NCI-H146 treated with DMSO at 0.1 percent for 48 hours (cell line): Measurements from ENCODE around the gene DTYMK.
"Not testable (repeated sequence)": the region's sequence is repeated elsewhere in the genome, so short reads cannot be mapped to it uniquely, and the experiment has no call there.

Source experiments
- DNase-seq: peaks from one replicate; lab custom pipeline; 2025; ENCODE audit not compliant: unreplicated experiment; lab: John Stamatoyannopoulos, UW

The DTYMK gene

DNA sequence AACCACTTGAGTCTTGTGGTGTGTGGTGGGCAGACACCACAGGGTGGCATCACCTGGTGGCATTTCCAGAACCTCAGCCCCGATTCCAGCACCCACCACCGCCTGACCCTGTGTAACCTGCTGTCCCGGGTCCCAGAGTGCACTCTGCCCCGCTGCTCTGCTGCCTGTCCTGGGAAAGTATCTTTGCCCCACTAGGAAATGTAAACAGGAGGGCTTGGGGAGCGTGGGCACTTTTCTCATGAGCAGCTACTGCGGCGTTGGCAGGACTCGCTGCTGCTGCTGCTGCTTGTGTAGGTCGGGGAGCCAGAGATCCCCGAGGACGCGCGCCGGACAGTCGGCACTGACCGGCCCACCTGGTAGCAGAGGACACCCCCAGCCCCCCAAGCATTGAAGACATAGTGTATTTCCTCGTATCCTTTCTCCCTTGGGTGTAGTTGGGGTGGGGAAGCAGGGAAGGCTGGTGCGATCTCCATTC lies 13.4 kb downstream of the DTYMK start:
- DNase-seq, result no peak

DNA sequence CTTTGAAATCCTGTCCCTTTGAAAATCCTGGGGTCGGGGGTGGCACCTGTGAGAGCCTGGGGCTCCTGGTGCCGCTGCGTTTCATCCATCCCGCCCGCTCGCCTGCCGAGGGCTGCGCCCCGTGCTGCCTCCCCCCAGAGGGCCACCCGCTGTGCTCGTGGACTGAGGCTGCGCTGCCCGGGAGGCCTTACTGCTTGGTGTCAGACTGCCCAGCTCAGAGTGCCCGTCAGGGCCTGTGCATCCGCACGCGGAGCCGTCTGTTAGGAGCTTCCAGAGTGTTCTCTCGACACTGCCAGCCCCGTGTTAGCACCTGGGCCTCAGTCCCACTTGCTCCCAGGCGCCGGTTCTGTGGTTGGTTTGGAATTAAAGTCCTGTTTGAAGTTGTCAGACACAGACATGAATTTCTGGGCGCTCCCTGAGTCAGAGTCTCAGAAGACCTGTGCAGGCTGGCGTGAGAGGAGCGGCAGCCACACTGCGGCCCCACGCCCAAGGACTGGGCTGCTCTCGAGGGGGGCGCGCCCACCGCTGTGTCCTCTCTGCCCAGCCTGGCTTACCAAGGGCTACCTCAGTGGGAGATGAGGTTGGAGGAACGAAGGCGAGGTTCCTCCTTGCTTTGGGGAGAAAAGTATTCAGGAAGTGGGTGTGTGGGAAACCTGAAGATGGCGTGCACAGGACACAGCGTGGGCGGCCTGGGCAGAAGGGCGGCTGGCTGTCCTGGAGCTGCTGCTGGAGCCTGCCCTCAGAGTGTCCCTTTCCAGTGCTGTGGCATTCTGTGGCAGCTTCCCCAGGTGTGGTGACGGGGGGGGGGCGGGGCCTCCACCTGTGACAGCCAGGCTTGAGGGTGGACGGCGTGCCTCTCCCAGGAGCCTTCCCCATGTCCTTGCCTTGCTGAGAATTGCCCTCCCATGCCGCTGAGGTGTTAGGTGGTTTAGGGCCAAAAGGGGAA lies 14.1 kb downstream of the DTYMK start:
- no peak for DNase-seq

DNA sequence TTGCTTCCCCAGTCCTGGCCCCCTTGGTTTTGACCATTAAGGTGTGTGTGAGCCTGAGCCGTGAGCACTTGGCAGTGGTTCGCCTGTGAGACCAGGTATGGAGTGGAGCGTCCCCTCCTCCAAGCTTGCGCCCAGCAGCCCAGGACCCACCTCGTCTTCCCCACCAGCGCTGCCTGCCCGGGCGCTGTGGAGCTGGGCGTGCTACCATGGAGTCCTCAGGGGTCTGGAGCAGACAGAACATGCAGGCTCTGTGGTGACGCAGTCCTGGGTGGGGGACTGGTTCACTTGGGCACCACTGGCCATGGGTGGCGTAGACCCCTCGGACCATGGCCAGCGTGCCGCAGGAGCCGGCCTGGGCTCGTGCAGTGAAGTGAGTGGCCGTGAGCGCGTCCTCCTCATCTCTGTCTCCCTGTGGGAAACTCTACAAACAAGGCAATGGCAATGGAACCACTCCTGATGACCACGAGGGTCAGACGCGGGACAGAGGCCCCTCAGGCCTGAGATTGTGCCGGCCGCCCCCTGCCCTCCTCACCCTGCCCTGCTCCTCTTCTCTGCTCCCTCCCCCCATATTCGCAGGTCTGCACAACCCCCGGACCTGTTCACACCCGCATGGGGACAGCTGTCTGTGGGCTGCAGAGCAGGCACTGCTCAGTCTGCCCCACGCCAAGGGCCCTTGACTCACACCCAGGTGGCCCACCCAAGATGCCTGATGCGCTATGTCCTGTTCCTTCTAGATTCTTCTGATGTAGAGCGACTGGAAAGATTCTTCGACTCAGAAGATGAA lies 15.0 kb downstream of the DTYMK start:
- DNase-seq, result no peak

DNA sequence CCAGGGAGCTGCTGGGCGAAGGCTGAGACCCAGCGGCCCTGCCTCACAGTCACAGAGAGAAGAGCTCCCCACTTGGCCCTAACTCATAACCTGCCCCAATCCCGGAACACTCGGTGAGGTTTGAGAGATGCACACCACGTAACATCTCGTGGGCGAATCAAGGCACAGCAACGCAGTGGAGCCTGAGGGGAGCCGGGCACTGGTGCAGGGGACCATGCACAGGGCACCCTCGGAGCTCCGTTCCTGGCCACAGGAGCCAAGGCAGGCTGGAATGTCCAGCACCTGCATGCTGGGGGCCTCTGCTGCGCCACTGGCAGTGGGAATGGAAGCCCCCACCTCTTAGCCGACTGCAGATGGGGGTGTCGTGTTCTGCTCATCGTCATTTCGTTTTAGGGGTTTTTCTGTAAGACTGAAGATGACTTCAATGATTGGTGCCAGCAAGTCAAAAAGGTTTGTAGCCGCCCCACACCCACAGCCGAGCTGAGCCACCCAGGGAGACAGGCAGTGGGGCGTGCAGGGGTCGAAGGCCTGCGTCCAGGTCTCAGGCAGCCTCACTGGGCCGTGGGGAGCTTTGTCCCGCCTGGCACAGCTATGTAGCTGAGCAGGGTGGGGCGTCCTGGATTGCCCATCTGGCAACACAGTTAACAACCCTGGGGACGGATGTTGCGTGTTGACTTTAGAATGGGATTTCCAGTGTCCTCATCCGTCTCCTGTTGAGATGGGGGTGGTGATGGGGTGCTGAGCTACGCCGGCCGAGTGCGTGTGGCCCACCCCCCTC lies 16.1 kb downstream of the DTYMK start:
- no peak for DNase-seq

DNA sequence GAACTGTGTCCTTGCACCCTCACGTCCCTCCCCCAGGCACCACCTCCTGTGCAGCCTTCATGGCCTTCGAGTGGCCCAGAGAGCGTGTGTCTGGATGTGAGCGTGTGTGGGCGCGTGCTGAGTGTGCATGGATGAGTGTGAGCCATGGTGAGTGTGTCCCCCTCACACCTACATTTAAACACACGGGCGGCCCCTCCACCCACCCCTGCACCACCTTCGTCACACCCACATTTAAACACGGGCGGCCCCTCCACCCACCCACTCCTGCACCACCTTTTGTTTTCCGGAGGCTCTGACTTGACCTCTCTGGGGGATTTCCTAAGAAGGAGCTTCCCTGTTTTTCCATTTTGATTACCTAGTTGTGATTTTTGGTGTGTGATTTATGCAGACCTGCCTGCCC lies 17.8 kb downstream of the DTYMK start:
- no peak for DNase-seq

DNA sequence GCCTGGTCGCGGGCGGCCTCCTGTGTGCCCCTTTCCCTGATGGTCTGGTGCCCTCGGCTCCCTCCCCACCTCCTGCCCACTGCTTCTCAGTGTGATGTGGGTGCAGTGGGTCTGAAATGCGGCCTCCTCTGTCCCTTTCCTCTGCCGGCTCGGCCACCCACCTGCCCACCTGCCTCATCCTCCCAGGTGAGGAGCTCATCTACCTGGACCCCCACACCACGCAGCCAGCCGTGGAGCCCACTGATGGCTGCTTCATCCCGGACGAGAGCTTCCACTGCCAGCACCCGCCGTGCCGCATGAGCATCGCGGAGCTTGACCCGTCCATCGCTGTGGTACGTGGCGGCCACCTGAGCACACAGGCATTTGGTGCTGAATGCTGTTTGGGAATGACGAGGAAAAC lies 18.3 kb downstream of the DTYMK start:
- DNase-seq, result no peak

DNA sequence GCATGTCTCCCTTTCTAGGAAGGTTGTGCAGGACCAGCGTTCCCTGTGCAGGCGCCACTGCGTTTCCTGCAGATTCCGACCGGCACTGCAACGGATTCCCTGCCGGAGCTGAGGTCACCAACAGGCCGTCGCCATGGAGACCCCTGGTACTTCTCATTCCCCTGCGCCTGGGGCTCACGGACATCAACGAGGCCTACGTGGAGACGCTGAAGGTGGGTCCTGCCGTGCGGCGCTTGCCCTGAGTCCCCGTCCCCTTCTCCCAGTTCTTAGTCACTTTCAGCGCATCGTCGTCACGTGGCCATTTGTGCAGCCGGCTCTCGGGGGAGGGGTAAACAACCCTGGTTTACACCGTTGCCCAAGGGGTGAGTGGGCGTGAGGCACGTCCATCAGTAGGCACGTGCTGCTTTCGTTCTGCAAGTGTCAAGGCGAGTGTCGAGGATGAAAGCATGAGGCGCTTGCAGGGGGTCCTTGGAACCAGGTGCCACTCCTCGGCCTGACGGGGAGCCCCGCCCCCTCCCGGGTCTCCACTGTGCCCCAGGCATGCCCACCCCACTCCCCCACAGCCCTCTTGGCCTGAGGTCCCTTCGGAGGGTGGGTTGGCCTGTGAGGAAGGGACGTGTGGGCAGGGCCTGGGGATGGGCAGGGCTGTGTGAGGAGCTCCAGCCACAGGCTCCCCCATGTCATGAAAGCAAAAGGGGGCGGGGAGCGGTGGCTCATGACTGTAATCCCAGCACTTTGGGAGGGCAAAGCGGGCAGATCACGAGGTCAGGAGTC lies 19.8 kb downstream of the DTYMK start:
- no peak for DNase-seq

DNA sequence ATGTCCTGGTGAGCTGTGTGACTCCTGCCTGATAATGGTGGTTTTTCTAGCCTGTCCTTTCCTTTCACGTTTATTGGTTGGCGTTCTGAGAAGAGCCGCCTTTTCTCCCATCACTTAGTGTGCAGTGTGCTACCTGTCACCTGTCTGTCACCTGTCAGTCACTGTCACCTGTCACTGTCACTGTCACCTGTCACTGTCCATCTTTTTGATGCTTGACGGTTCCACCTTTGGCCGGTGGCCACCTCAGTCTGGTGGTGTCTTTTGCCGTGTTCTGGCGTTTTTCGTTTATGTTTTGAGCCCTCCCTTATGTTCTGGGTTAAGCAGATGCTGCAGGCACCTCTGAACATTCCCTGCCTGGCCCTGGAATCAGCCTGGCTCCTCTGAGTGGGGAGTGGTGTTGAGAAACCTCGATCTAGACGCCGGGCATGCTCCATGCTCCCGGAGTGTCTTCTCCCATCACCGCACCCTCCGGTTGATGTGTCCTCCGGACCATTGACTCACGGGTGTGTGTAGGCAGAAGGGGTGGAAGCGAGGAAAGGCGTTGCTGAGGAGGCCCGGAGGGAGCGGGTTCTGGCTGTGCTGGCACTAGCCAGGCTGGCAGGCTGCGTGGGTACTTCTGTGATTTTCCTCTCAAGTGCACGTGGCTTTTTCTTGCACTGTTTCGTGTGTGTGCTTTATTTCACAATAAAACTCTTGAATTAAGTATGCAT lies 20.7 kb downstream of the DTYMK start:
- DNase-seq, result no peak

DNA sequence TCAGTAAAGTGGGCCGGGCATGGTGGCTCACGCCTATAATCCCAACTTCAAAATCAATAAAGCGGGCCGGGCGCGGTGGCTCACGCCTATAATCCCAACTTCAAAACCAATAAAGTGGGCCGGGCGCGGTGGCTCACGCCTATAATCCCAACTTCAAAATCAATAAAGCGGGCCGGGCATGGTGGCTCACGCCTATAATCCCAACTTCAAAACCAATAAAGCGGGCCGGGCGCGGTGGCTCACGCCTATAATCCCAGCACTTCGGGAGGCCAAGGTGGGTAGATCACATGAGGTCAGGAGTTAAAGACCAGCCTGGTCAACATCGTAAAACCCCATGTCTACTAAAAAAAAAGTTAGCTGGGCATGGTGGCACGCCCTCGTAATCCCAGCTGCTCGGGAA lies 23.9 kb downstream of the DTYMK start:
- not testable (repeated sequence) for DNase-seq

DNA sequence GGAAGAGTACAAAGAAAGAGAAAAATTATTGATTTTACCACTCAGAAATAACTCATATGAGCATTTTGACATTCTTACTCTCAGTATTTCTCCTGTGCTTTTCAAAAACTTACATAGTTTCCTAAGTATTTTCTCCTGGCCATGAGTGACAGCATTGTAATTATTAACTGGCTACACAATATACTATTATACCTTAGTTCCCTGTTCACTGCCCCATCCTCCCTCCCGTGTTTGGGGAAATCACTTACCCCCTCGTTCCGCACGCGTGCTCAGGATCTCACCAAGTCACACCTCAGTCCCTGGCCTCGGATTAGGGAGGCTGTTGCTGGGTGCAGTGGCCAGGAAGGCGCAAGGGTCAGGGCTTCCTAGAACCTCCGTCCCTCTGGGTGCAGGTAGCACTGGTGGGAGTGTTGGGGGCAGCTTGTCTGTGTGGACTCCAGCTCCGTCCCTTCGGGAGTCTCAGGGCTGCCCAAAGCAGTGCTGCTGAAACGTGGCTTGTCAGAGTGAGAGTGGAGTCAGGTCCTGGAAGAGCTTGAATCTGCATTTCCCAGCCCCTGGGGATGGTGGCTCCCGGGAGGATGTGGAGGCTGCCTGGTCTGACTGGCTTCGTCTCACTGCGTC lies 25.9 kb downstream of the DTYMK start:
- no peak for DNase-seq

DNA sequence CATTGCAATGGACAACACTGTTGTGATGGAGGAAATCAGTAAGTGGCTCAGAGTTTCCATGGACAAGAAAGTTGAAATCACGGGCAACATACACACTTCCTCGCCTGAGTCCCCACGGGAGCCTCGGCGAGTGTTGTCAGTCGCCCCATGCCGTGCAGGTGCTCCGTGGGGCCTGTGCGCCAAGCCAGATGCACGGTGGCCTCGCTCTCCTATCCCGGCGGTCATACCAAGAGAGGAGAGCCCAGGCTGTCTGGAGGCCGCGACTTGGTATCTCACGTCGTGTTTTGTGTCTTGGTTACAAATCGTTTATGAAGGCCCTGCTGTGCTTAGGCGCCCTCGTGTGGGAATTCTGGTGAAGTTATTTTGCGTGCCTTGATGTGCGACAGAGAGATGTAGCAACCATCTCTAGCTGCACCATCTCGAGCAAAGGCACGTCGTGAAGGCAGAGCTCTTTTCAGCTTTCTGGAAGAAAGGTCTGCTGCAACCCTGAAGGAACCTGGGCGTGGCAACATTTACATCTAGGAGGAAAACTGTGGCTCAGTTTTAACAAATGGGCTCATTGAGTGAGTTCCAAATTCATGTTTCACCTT lies 27.4 kb downstream of the DTYMK start:
- no peak for DNase-seq

DNA sequence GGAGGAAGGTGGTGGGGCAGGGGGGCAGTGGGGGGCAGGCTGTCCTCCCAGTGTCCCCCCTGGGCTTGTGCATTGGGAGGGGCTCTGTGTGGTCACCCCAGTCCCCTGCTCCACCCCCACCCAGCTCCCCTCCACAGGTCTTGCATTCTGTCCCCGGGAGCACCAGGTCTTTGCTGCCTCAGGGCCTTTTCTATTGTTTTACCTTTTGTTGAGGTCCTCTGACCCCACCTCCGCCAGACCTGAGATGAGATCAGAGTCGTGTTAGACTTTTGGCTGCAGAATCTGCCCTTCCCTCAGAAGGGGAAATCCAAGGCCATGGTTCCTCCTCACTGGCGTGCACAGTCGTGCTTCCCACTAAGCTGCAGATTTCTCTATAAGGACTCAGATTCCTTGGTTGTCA lies 28.3 kb downstream of the DTYMK start:
- no peak for DNase-seq

DNA sequence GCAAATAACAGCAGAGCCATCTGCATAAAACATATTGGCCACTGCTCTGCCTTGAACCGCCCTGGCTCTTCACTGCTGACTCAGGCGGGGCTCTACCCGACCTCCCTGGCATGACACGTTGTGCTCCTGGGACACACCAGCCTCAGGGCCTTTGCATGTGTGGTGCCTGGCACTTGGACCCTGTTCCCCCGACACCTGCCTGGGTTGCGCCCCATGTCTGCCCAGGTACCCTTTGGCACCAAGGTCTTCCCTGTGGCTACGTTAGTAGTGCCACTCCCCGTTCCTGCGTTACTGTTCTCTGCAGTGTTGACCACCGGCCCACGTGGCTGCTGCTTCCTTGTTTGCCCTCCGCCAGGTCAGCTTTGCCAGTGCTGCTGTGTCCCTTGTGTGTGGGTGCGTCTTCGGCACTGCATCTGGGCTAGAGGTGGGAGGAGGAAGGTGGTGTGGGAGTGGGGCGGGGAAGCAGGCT lies 28.8 kb downstream of the DTYMK start:
- DNase-seq, result no peak

DNA sequence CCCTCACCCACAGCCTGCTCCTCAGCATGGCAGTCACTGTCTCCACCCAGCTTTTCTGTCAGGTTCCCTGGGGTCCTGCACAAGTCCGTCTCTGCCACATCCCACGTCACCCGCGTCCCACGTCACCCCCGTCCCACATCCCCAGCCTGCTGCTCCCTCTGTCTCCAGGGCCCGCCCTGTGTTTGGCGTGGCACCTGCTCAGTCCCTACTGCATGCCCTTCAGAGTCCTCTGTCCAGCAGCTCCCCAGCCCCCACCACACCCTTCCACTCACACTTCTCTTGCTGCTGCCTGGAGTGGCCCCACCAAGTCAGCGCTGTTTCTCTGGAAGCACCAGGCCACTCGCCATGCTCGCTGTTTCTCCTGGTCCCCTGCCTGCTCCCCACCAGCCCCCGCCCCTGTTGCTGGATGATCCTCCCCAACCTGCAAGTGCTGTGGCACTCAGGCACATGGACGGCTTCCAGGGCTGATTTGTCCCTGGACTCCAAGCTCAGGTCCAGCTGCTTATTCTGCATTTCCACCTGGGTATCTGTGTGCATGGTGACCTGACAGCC lies 30.3 kb downstream of the DTYMK start:
- no peak for DNase-seq

DNA sequence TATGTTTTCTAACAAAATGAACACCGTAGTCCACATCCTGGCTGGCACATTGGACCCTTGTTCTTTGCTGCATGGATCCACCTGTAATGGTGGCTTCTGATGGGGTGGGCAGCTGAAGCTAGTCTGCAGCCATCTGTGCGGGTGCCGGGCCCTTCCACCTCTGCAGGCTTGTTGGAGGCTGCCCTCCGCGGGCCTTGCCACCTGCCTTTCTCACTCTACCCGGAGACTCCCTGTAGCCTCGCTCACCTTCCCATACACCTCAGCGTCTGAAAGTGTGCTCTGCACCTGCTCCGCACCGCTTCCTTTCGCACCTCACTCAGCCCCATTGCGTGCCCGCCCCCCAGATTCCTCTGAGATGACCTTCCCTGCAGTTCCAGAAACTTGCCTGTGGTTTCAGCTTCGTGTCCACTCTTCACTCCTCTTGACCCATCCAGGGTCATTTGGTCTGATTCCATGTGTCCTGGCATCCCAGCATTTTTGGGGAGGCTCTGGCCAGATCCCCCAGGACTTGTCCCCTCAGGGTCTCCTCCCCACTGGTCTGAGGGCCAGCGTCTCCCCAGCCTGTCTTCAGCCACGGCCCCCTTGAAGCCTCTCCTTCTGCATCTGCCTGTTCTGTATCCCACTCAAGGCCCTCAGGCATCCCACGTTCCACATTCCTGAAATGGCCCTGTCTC lies 31.0 kb downstream of the DTYMK start:
- DNase-seq, result no peak

DNA sequence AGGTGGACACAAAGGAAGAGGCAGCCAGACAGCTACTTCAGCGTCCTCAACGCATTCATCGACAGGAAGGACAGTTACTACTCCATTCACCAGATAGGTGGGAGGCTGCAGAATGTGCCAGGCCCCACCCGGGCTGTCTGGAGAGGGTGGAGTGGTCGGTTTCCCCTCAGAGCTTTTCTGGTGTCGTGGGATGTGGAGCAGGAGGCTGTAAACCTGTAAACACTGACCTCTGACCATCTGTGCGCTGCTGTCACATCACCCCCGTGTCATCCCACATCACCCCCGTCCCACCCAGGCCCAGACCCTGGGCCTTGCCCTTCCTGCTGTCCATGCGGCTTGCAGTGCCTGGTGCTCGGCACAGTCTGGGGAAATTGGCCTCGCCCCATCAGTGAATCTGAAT lies 32.1 kb downstream of the DTYMK start:
- no peak for DNase-seq

DNA sequence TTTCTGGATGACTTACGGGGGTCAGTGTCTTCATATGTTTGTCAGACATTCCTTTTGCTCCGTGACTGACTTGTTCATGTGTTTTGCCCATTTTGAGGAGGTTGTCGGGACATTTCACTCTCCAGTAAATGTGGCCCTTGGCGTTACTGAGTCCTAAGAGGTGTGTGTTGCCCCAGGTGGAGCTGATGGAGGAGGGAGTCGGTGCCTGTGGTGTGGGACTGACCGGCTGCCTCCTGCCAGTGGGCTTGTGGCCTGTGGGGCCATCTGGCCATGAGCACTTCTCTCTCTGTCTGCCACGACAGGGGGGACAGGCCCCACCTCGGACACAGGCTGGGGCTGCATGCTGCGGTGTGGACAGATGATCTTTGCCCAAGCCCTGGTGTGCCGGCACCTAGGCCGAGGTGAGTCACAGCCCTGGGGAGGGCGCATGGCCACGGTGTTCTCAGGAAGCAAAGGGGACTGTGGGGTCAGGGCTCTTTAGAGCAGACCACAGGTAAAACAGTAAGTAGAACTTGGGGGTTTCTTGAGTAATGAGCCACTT lies 33.3 kb downstream of the DTYMK start:
- DNase-seq, result no peak

DNA sequence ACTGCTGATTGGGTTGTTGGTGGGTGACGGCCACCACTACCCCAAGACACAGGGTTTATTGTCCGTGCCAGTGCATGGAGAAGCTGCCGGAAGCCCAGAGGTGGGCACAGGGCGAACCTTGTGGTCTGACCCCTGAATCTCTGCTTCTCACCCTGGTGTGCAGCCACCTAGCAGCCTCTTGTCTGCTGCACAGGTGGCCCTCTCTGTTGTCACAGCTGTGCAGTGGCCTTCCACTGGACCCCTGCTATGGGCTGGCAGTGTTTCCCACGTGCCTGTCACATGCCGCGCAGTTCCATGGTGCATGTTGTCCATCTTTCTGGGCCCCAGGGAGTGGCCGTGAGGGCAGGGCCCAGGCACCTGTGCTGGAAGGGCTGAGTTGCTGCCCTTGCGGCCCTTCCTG lies 33.9 kb downstream of the DTYMK start:
- DNase-seq, result no peak
